ENCODE measurements around the gene CDT1. TPM values are rescaled to one million over a fixed set of nuclear protein-coding genes. Genes with fewer than 3 reads are reported as not detected.

CDT1 gene
- total RNA-seq, 4 donors from 2014 or later, result 7.9 to 28.1 (median 10.1) TPM

GRCh38 chr16:88856122-88856827 is 52.7 kb downstream of the CDT1 start:
- TF ChIP-seq POLR2A (IDR thresholded peaks at IDR 0.05), result no peak
- TF ChIP-seq, protein P1, sequence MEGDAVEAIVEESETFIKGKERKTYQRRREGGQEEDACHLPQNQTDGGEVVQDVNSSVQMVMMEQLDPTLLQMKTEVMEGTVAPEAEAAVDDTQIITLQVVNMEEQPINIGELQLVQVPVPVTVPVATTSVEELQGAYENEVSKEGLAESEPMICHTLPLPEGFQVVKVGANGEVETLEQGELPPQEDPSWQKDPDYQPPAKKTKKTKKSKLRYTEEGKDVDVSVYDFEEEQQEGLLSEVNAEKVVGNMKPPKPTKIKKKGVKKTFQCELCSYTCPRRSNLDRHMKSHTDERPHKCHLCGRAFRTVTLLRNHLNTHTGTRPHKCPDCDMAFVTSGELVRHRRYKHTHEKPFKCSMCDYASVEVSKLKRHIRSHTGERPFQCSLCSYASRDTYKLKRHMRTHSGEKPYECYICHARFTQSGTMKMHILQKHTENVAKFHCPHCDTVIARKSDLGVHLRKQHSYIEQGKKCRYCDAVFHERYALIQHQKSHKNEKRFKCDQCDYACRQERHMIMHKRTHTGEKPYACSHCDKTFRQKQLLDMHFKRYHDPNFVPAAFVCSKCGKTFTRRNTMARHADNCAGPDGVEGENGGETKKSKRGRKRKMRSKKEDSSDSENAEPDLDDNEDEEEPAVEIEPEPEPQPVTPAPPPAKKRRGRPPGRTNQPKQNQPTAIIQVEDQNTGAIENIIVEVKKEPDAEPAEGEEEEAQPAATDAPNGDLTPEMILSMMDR (IDR thresholded peaks at IDR 0.05), result no peak
- Histone ChIP-seq H3K27ac (peak overlapping the region; percentile 84 to 89 (median 86)), H3K9me3 (no peaks in the 10 kb centered on the region), H3K4me3 (peak overlapping the region; percentile 81 to 95 (median 93)), H3K27me3 (no peaks in the 10 kb centered on the region), H3K4me1 (peaks cover 0 to 32% (median 14%) of the 10 kb centered on the region in 4 donors), H3K36me3 (peaks cover 0 to 31% (median 0%) of the 10 kb centered on the region in 3 donors)
- DNase-seq, result peak in 2 of 3 donors; percentile 54 to 56

GRCh38 chr16:88856828-88857727 is 53.5 kb downstream of the CDT1 start, which contains the start of the genes GALNS and TRAPPC2L:
GALNS (minus strand) TSS chr16:88856947; CDS start chr16:88856877, 70 bp downstream.
TRAPPC2L (plus strand) TSS chr16:88857127; CDS start chr16:88857151, 24 bp downstream.
- H3K9me3 ChIP-seq, result no peaks in the 10 kb centered on the region
- peak within 1 kb of the TSS; percentile 84 to 89 (median 86) for H3K27ac ChIP-seq
- peaks cover 0 to 33% (median 0%) of the 10 kb centered on the region in 3 donors for H3K36me3 ChIP-seq
- DNase-seq, result peak; percentile 100
- H3K4me3 ChIP-seq, result peak within 1 kb of the TSS; percentile 81 to 95 (median 93)
- peaks cover 0 to 32% (median 14%) of the 10 kb centered on the region in 4 donors for H3K4me1 ChIP-seq
- TF ChIP-seq POLR2A (IDR thresholded peaks at IDR 0.05), result peak; percentile 88 to 90
- TF ChIP-seq, protein P1 (IDR thresholded peaks at IDR 0.05), result no peak
- H3K27me3 ChIP-seq, result no peaks in the 10 kb centered on the region

- Histone ChIP-seq H3K27ac (peak overlapping the region; percentile 84 to 89 (median 86)), H3K4me1 (peaks cover 0 to 32% (median 14%) of the 10 kb centered on the region in 4 donors), H3K36me3 (peaks cover 0 to 39% (median 0%) of the 10 kb centered on the region in 3 donors), H3K4me3 (peak overlapping the region; percentile 81 to 95 (median 93)), H3K27me3 (no peaks in the 10 kb centered on the region), H3K9me3 (no peaks in the 10 kb centered on the region)
- DNase-seq, result peak; percentile 81 to 91 (median 86)
- TF ChIP-seq, protein P1 (IDR thresholded peaks at IDR 0.05), result peak; percentile 57 to 77 (median 70)
- no peak for TF ChIP-seq POLR2A (IDR thresholded peaks at IDR 0.05)
These were observed 54.2 kb downstream of the CDT1 start for GRCh38 chr16:88857728-88858339.

Other genes starting within 250 kb of the CDT1 start
- 10 to 100 TPM; 22.8 to 47.0 (median 32.9) TPM for gene ZC3H18, start 233.4 kb upstream of the CDT1 start, total RNA-seq
- gene IL17C, start 165.2 kb upstream of the CDT1 start, total RNA-seq, result not detected
- 100 to 1,000 TPM; 131 to 162 (median 141) TPM for gene CYBA, start 152.7 kb upstream of the CDT1 start, total RNA-seq
- 100 to 1,000 TPM in 1 of 4 donors, 10 to 100 TPM in 3; 36.8 to 107 (median 60.6) TPM for gene MVD, start 140.7 kb upstream of the CDT1 start, total RNA-seq
- gene SNAI3, start 117.3 kb upstream of the CDT1 start, total RNA-seq, result under 1 TPM in 2 of 4 donors, not detected in 2; 0.70 to 0.80 TPM
- 10 to 100 TPM; 14.5 to 64.4 (median 23.1) TPM for gene RNF166, start 97.4 kb upstream of the CDT1 start, total RNA-seq
- gene CTU2, start 97.3 kb upstream of the CDT1 start, total RNA-seq, result 10 to 100 TPM in 2 of 4 donors, 1 to 10 TPM in 2; 3.9 to 25.1 (median 9.3) TPM
- 100 to 1,000 TPM in 3 of 4 donors, 10 to 100 TPM in 1; 76.9 to 218 (median 183) TPM for gene PIEZO1, start 18.6 kb upstream of the CDT1 start, total RNA-seq
- gene APRT, start 8.1 kb downstream of the CDT1 start, total RNA-seq, result 100 to 1,000 TPM; 109 to 190 (median 122) TPM
- 100 to 1,000 TPM in 3 of 4 donors, 10 to 100 TPM in 1; 46.4 to 180 (median 133) TPM for gene GALNS, start 53.2 kb downstream of the CDT1 start, total RNA-seq
- gene TRAPPC2L, start 53.3 kb downstream of the CDT1 start, total RNA-seq, result 10 to 100 TPM; 20.4 to 47.9 (median 35.4) TPM
- gene PABPN1L, start 62.9 kb downstream of the CDT1 start, total RNA-seq, result not detected
- gene CBFA2T3, start 173.4 kb downstream of the CDT1 start, total RNA-seq, result 10 to 100 TPM in 1 of 4 donors, 1 to 10 TPM in 3; 3.5 to 35.5 (median 6.8) TPM

Measured in Peyer's patch (tissue), 4 donors.